HCT116 (cell line): ENCODE data around the gene SRCIN1. TPM values are rescaled to one million over a fixed set of nuclear protein-coding genes. Genes with fewer than 3 reads are reported as not detected.

Experiments
- CEBPB ChIP-seq: IDR thresholded peaks from 2 replicates; pipeline ENCODE4 v1.6.1; 2012; ENCODE audit warnings: low read depth
- CTCF ChIP-seq, 3 experiments: fragments of 200-600 bp in 1 of 3; sonication (generic) in 1 of 3; IDR thresholded peaks in 2 of 3; conservative IDR thresholded peaks in 1 of 3; 2 replicates each; pipeline ENCODE4 v1.5.1; 2012 to 2017; ENCODE audit warnings: low read depth in 2 of 3, low read length in 2 of 3, antibody characterized with exemption in 1 of 3, borderline replicate concordance in 1 of 3, control low read depth in 1 of 3, mild to moderate bottlenecking in 1 of 3, mixed read lengths in 1 of 3, mixed run types in 1 of 3, moderate library complexity in 1 of 3; ENCODE audit not compliant: insufficient read depth in 1 of 3
- ELF1 ChIP-seq: IDR thresholded peaks from 2 replicates; pipeline ENCODE4 v1.6.1; 2012; ENCODE audit warnings: low read depth, borderline replicate concordance
- EZH2 ChIP-seq: fragments of 200-600 bp; sonication (generic); IDR thresholded peaks from 2 replicates; pipeline ENCODE4 v1.6.1; 2017; ENCODE audit warnings: antibody characterized with exemption, mixed run types
- EZH2phosphoT487 ChIP-seq: fragments of 200-600 bp; IDR thresholded peaks from 2 replicates; pipeline ENCODE4 v1.6.1; 2018; ENCODE audit warnings: antibody characterized with exemption, borderline replicate concordance
- JUND ChIP-seq: IDR thresholded peaks from 2 replicates; pipeline ENCODE4 v1.6.1; 2012
- POLR2A ChIP-seq: IDR thresholded peaks from 2 replicates; pipeline ENCODE4 v1.7.0; 2011; ENCODE audit warnings: borderline replicate concordance; ENCODE audit not compliant: insufficient read depth, insufficient read length; ENCODE audit errors: extremely low read depth
- RAD21 ChIP-seq: IDR thresholded peaks from 2 replicates; pipeline ENCODE4 v1.6.1; 2012; ENCODE audit warnings: low read depth, mild to moderate bottlenecking
- SP1 ChIP-seq: IDR thresholded peaks from 2 replicates; pipeline ENCODE4 v1.6.1; 2012; ENCODE audit warnings: low read depth
- SRF ChIP-seq: IDR thresholded peaks from 2 replicates; pipeline ENCODE4 v1.6.1; 2012; ENCODE audit warnings: low read depth
- TCF7L2 ChIP-seq: IDR thresholded peaks from 2 replicates; pipeline ENCODE4 v1.7.0; 2011; ENCODE audit warnings: borderline replicate concordance, inconsistent platforms; ENCODE audit not compliant: insufficient read depth, insufficient read length; ENCODE audit errors: extremely low read depth
- ZBTB33 ChIP-seq: IDR thresholded peaks from 2 replicates; pipeline ENCODE4 v1.6.1; 2011; ENCODE audit warnings: mild to moderate bottlenecking, low read length, moderate library complexity; ENCODE audit not compliant: insufficient replicate concordance; ENCODE audit errors: extremely low read depth
- ZFX ChIP-seq: fragments of 450-650 bp; IDR thresholded peaks from 2 replicates; pipeline ENCODE4 v1.6.1; 2017
- total RNA-seq: library from RNA; stranded (reverse); gene quantifications from one replicate; pipeline ENCODE4 v1.2.1, GENCODE V29; 2021; ENCODE audit not compliant: unreplicated experiment

Gene SRCIN1
- total RNA-seq, 1 experiment from 2014 or later = 10.5 TPM

- TF ChIP-seq ZBTB33 (no peak), SP1 (no peak), ZFX (no peak), ELF1 (no peak), POLR2A (no peak), RAD21 (peak; percentile 93), EZH2 (no peak), SRF (no peak), CEBPB (no peak), EZH2phosphoT487 (no peak), TCF7L2 (peak; percentile 17), JUND (no peak), CTCF (IDR thresholded peaks at IDR 0.05 in 2 of 3, conservative IDR thresholded peaks at IDR 0.05 in 1 of 3; ENCODE audit: borderline replicate concordance in 1 of 3, insufficient read depth in 1 of 3, low read depth in 2 of 3, low read length in 2 of 3) (peak; percentile 88 to 97 (median 95))
Measured at GRCh38 chr17:38557836-38558727, 47.7 kb downstream of the SRCIN1 start (continued).
